Right renal cortex interstitium (tissue), 3 donors: ENCODE data around the gene LNP1. TPM values are rescaled to one million over a fixed set of nuclear protein-coding genes. Genes with fewer than 3 reads are reported as not detected.
"Not testable (repeated sequence)": the region's sequence is repeated elsewhere in the genome, so short reads cannot be mapped to it uniquely, and the experiment has no call there.

Experiments
- DNase-seq, 3 donors: peaks; one replicate each; pipeline ENCODE4 v3.0.0-alpha.2; 2013; ENCODE audit warnings: low read depth in 3 of 3, low spot score in 2 of 3
- polyA plus RNA-seq, 3 donors: library from polyadenylated mRNA; unstranded; fragments of 120-200 nt; gene quantifications; one replicate each; pipeline ENCODE4 v1.2.1, GENCODE V29; 2013; ENCODE audit not compliant: insufficient read length in 3 of 3

Gene LNP1
- polyA plus RNA-seq, 3 donors, result 7.3 to 10.2 (median 9.1) TPM

DNA sequence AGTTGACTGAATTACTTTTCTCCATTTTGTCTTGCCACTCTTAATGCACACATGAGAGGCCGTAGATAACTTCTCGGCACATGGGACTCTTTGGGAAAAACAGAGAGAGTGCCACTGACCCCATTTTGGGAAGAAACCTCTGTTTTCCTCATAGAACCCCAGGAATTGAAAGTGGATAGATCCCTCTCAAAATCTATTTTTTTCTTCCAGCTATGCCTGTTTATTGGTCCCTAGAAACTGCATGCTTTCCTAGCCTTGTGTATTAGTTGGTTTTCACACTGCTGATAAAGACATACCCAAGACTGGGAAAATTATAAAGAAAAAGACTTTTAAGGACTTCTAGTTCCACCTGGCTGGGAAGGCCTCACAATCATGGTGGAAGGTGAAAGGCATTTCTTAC lies 67.3 kb downstream of the LNP1 start:
- no peak for DNase-seq

DNA sequence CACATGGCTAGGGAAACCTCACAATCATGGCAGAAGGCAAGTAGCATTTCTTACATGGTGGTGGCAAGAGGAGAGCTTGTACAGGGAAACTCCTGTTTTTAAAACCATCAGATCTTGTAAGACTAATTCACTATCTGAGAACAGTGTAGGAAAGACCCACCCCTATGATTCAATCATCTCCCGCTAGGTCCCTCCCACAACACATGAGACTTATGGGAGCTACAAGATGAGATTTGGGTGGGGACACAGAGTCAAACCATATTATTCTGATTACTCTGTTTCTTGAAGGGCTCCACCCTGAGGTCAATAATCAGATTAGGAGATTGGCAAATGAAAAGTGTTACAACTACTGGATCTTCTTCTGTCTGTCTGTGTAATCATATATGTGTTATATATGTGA lies 69.6 kb downstream of the LNP1 start:
- DNase-seq, result no peak

DNA sequence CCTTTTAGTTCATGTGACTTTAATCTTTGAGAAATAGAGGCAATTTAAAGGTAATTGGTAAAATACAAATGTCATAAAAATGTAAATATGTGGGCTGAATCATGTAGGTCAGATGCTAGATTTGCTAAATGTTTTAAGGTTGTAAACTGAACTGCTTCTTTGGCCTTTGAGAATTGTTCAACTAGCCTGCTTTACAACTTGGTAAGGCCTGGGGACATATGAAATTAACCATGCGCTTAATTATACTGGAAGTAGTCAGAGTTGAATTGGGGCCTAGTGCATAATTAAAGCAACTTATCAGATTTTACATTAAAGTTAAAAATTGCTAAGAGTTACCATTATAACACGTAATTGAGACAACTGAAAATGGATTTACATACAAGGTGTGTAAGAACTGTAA lies 70.1 kb downstream of the LNP1 start:
- no peak for DNase-seq

DNA sequence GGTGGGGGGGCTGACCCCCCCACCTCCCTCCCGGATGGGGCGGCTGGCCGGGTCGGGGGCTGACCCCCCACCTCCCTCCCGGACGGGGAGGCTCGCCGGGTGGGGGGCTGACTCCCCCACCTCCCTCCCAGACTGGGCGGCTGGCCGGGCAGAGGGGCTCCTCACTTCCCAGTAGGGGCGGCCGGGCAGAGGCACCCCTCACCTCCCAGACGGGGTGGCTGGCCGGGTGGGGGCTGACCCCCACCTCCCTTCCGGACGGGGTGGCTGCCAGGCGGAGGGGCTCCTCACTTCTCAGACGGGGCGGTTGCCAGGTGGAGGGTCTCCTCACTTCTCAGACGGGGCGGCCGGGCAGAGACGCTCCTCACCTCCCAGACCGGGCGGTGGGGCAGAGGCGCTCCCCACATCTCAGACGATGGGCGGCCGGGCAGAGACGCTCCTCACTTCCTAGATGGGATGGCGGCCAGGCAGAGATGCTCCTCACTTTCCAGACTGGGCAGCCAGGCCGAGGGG lies 76.6 kb downstream of the LNP1 start:
- not testable (repeated sequence) for DNase-seq

DNA sequence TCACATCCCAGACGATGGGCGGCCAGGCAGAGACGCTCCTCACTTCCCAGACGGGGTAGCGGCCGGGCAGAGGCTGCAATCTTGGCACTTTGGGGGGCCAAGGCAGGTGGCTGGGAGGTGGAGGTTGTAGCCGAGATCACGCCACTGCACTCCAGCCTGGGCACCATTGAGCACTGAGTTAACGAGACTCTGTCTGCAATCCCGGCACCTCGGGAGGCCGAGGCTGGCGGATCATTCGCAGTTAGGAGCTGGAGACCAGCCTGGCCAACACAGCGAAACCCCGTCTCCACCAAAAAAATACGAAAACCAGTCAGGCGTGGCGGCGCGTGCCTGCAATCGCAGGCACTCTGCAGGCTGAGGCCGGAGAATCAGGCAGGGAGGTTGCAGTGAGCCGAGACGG lies 77.2 kb downstream of the LNP1 start:
- DNase-seq, result not testable (repeated sequence)

DNA sequence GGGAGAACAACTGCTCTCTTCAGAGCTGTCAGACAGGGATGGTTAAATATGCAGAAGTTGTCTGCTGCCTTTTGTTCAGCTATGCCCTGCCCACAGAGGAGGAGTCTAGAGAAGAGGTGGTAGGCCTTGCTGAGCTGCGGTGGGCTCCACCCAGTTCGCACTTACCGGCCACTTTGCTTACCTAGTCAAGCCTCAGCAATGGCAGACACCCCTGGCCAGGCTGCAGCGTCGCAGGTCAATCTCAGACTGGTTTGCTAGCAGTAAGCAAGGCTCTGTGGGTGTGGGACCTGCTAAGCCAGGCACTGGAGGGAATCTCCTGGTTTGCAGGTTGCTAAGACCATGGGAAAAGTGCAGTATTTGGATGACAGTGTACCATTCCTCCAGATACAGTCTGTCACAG lies 78.7 kb downstream of the LNP1 start:
- no peak for DNase-seq

DNA sequence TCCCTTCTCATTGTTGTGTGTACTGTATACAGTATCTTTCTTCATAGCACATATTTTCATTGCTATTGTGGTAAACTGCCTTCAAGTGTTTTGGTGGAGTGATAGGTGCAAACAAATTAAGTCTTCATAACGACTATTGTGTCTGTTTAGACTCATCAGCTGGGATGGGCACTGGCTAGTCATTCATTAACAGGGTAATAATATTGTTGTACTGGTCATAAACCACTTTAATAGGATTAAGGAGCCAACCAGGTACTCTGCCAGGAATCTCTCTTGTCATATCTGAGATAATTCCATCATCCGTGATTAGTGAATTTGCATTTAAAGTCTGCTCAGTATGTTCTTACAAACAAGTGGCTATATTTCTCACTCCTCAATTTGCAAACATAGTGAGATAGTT lies 80.8 kb downstream of the LNP1 start:
- DNase-seq, result no peak

DNA sequence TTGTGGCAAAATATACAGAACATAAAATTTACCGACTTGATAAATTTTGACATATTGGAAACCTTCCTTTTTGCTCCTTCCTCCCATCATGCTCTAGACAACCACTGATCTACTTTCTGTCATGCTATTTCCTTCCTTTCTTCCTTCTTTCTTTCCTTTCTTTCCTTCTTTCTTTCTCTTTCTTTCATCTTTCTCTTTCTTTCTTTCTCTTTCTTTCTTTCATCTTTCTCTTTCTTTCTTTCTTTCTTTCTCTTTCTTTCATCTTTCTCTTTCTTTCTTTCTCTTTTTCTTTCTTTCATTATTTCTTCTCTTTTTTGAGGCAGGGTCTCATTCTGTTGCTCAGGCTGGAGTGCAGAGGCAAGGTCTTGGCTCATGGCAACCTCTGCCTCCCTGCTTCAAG lies 82.2 kb downstream of the LNP1 start:
- no peak for DNase-seq

DNA sequence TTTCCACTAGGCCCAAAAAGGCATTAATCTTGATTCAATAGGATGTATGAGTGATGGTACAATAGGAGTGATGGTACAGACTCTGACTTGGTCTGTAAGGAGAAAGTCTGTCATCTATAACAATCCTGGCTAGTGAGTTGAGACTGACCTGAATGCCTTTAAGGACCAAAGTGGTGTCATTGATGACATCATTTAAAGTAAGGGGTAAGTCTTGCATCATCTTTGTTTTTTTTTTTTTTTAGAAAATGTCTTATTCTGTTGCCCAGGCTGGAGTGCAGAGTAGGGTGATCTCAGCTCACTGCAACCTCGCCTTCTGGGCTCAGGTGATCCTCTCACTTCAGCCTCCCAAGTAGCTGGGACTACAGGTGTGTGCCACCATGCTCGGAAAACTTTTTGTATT lies 85.5 kb downstream of the LNP1 start:
- no peak for DNase-seq

DNA sequence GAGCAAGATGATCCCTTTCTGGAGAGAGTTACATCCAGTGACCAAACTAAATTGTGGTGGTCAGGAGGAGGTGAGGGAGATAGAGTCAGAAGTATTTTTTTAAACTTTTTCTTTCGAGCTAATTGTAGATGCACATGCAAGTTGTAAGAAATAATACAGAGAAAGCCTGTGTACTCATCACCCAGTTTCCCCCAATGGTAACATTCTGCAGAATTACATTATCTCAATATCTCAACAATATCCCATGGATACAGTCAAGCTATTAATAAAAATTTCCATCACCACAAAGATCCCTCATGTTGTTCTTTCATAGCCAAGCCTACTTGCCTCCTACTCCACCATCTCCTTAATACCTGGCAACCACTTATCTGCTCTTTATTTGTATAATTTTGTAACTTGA lies 87.8 kb downstream of the LNP1 start:
- DNase-seq, result no peak

DNA sequence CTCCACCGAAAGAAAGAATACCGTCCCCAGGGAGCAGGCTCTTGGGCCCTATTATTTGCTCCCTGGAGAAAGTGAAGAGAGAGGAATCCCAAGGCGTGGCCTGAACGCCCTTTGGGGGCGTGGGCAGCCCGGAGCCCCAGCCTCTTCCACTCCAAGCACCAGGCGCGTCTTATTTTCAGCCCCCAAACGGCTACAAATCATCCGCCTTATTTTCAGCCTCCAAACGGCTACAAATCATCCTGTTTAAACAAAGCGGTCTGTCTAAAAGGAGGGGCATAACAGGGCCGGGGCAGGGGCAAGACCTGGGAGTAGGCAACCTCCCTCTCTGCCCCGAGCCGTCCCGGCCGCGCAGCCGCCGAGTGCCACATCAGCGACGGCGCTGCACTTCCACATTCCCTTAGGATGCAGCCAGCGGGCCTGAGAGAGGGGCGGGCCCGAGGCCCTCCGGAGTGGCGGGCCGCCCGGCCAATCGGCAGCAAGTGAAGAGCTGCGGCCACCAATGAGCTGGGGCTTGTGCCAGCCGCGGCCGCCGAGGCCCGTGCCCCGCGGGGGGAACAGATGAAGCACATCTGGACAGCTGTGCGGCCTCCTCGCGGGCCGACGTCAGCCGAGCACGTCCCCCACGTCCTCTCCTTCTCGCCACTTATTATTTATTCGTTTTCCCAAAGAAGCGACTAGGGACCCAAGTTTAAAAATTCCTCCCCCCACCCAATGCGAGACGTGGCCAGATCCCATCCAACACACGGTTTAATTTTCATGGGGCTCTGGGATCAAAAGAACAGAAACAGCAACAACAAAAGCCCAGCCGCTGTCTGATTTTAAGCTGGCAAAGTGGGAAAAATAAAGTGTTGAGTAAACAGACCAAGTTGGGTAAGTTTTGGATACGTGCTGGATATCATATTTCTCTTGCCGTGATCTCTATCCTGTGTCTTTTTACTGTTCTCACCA lies 91.0 kb downstream of the LNP1 start, which contains the start of gene TMEM45A:
Gene TMEM45A (plus strand): TSS at position 561 of the 948 bp plus-strand sequence. CDS start 62,593 bp downstream, outside the sequence.
- peak; percentile 78 to 86 (median 83) for DNase-seq

DNA sequence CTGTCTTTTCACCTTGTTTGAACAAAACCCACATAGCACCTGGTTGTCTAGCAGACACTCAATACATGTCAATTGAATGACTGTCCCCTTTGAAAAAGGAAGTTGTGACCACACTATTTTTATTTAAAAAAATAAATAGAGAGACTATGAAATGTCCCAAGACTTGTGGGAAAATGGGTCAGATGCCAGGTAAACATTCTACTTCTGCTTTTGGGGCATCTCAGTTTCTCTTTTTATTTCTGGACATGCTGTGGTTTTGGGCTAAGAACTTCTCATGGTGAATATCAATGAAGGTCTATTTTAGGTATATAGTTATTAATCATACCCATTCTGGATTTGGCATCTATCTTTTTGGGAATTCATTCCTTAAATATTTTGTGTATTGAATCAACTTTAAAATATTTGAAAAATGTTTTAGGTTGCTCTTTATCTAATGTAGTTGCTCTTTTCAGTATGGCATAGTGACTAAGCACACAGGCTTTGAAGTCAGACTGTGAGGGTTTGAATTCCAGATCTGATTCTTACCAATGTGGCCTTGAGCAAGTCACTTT lies 95.4 kb downstream of the LNP1 start:
- no peak for DNase-seq

DNA sequence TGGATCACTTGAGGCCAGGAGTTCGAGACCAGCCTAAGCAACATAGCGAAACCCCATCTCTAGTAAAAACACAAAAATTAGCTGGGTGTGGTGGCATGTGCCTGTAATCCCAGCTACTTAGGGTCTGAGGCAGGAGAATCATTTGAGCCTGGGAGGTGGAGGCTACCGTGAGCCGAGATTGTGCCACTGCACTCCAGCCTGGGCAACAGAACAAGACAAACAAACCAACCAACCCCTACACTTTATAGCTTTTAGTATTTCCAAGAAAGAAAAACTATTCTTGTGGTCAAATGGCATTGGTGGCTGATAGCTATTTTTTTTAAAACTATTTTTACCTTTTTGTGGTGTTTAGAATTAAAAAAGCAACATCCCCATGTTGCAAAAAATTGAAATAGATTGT lies 98.3 kb downstream of the LNP1 start:
- DNase-seq, result no peak

DNA sequence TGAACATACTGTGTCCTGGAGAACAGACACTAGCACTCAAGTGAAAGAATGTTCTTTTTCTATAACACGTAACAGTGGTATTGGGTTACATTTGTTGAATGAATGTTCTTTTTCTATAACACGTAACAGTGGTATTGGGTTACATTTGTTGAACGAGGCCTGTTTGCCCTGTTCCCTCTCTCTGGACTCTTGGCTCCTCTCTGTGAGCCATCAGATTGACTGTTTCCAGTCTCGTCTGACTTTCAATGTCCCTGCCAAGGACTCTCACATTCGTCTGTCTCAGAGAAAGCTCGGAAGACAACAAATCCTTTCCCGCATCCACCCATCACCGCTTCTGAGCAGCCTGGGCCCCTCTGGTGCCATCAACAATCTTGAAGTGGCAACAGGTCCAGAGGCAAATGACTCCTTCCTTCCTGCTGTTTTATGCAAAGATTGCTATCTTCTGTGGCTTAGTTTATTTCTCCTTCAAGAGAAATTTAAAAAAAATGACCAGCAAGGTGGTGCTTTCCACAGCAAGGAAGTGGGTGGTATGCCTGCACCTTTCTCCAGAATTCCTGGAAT lies 99.1 kb downstream of the LNP1 start:
- DNase-seq, result no peak

DNA sequence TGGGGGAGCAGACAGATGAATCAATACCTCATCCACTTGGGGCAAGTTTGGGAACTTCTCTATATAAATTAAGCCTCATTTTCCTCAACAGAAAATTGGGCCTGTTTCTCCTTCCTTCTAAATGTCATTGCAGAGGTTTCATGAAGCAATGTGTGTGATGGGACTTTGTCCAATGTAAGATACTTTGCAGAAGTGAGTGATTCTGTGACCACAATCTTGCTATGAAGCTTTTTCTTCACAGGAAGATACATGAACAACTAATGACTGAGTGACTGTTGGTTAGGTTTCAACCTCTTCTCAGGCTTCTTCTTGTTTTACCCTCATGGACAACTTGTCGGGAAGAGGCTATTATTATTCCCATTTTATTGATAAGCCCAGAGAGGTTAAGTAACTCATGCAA lies 102.1 kb downstream of the LNP1 start:
- DNase-seq, result no peak

Other genes starting within 250 kb of the LNP1 start
- 10 to 100 TPM; 38.0 to 41.3 (median 39.8) TPM for gene TBC1D23, start 140.5 kb upstream of the LNP1 start, polyA plus RNA-seq
- 100 to 1,000 TPM; 107 to 135 (median 131) TPM for gene NIT2, start 66.8 kb upstream of the LNP1 start, polyA plus RNA-seq
- 10 to 100 TPM; 72.2 to 77.3 (median 73.2) TPM for gene TOMM70, start 450 bp upstream of the LNP1 start, polyA plus RNA-seq
- 10 to 100 TPM; 22.5 to 23.4 (median 22.6) TPM for gene TMEM45A, start 91.1 kb downstream of the LNP1 start, polyA plus RNA-seq
- under 1 TPM in 2 of 3 donors, not detected in 1; 0.10 to 0.19 TPM for gene ADGRG7, start 208.1 kb downstream of the LNP1 start, polyA plus RNA-seq